MCF 10A (cell line): ENCODE results near the gene GSTP1. TPM values are rescaled to one million over a fixed set of nuclear protein-coding genes. Genes with fewer than 3 reads are reported as not detected.

Source experiments
- BruUV-seq: library from RNA; stranded (reverse); fragments of 400-500 nt; replicated peaks from 2 replicates; lab custom pipeline; 2021; lab: Mats Ljungman, UMichigan
- CTCF ChIA-PET: fragments of 300-600 bp; sonication (Branson Sonifier 250); formaldehyde crosslinking; extraction: SDS; loops from one replicate; lab custom pipeline; 2021; ENCODE audit warnings: antibody characterized with exemption, inconsistent platforms; lab: Yijun Ruan, JAX
- POLR2A ChIA-PET: fragments of 300-600, 350-650 bp; sonication (Branson Sonifier 250); formaldehyde crosslinking; extraction: SDS; loops from one replicate; lab custom pipeline; 2020; ENCODE audit warnings: antibody characterized with exemption, inconsistent platforms; lab: Yijun Ruan, JAX
- DNase-seq: peaks from one replicate; pipeline ENCODE4 v3.0.0-alpha.2; 2018; ENCODE audit not compliant: unreplicated experiment
- H3K27ac Mint-ChIP-seq: one replicate; pipeline ENCODE4 v1.8.0; 2022; ENCODE audit warnings: mild to moderate bottlenecking, low read depth, mixed read lengths; ENCODE audit not compliant: unreplicated experiment
- H3K27me3 Mint-ChIP-seq: one replicate; pipeline ENCODE4 v1.8.0; 2022; ENCODE audit warnings: mixed read lengths; ENCODE audit not compliant: insufficient read depth, unreplicated experiment
- H3K36me3 Mint-ChIP-seq: one replicate; pipeline ENCODE4 v1.8.0; 2022; ENCODE audit warnings: mild to moderate bottlenecking, moderate library complexity, mixed read lengths; ENCODE audit not compliant: insufficient read depth, unreplicated experiment
- H3K4me1 Mint-ChIP-seq: one replicate; pipeline ENCODE4 v1.8.0; 2022; ENCODE audit warnings: mixed read lengths; ENCODE audit not compliant: insufficient read depth, unreplicated experiment
- H3K4me3 Mint-ChIP-seq: one replicate; pipeline ENCODE4 v1.8.0; 2022; ENCODE audit warnings: mild to moderate bottlenecking, moderate library complexity, mixed read lengths; ENCODE audit not compliant: unreplicated experiment
- H3K9me3 Mint-ChIP-seq: one replicate; pipeline ENCODE4 v1.8.0; 2022; ENCODE audit warnings: mixed read lengths; ENCODE audit not compliant: unreplicated experiment
- intact Hi-C: fragments of 100-400 bp; cut with micrococcal nuclease; formaldehyde crosslinking; loops from 2 replicates; pipeline ENCODE4 v1.14.1; 2022
- total RNA-seq: library from RNA; stranded (reverse); gene quantifications from 2 replicates; pipeline ENCODE4 v1.2.3, GENCODE V29; 2022
- TF ChIP-seq, protein P1 (sequence below): fragments of 200-600 bp; IDR thresholded peaks from one replicate; pipeline ENCODE4 v1.8.0; 2022; ENCODE audit warnings: antibody characterized with exemption, mild to moderate bottlenecking; ENCODE audit not compliant: unreplicated experiment

The GSTP1 gene
- total RNA-seq, 1 experiment from 2014 or later, result 1,641 TPM

DNA sequence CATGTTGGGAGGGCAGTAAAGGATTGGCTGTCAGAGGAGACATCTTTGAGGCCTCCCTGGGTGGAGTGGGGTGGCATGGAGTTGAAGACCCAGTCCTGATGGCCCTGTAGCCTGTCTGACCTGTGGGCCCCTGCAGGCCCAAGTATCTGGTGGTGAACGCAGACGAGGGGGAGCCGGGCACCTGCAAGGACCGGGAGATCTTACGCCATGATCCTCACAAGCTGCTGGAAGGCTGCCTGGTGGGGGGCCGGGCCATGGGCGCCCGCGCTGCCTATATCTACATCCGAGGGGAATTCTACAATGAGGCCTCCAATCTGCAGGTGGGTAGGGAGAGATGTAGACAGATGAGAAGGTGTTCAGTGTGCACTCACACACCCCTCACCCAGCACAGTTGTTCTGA lies 25.7 kb downstream of the GSTP1 start:
- H3K9me3 Mint-ChIP-seq, result no peaks in the 10 kb centered on the region
- no peak overlapping the region for H3K27ac Mint-ChIP-seq
- TF ChIP-seq, protein P1, sequence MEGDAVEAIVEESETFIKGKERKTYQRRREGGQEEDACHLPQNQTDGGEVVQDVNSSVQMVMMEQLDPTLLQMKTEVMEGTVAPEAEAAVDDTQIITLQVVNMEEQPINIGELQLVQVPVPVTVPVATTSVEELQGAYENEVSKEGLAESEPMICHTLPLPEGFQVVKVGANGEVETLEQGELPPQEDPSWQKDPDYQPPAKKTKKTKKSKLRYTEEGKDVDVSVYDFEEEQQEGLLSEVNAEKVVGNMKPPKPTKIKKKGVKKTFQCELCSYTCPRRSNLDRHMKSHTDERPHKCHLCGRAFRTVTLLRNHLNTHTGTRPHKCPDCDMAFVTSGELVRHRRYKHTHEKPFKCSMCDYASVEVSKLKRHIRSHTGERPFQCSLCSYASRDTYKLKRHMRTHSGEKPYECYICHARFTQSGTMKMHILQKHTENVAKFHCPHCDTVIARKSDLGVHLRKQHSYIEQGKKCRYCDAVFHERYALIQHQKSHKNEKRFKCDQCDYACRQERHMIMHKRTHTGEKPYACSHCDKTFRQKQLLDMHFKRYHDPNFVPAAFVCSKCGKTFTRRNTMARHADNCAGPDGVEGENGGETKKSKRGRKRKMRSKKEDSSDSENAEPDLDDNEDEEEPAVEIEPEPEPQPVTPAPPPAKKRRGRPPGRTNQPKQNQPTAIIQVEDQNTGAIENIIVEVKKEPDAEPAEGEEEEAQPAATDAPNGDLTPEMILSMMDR, result no peak
- BruUV-seq, result no TSS peak
- peaks cover 31% of the 10 kb centered on the region for H3K36me3 Mint-ChIP-seq
- DNase-seq, result no peak
- intact Hi-C loops, result no loop called here
- H3K27me3 Mint-ChIP-seq, result no peaks in the 10 kb centered on the region
- H3K4me1 Mint-ChIP-seq, result no peaks in the 10 kb centered on the region
- no peak overlapping the region for H3K4me3 Mint-ChIP-seq
- ChIA-PET POLR2A (interaction anchor here (2.0 kb wide), 1 partner anchor 20 kb away, joined by 7 read pairs; the partner anchor contains the start of gene NUDT8), CTCF (interaction anchor here (2.3 kb wide), 1 partner anchor 37 kb away, joined by 16 read pairs; no protein-coding TSS in a partner anchor)

- H3K4me3 Mint-ChIP-seq, result no peak overlapping the region
- H3K9me3 Mint-ChIP-seq, result no peaks in the 10 kb centered on the region
- H3K4me1 Mint-ChIP-seq, result peaks cover 4% of the 10 kb centered on the region
- no peak for DNase-seq
- H3K27ac Mint-ChIP-seq, result no peak overlapping the region
- ChIA-PET POLR2A (interaction anchor here (0.7 kb wide), 1 partner anchor 9 kb away, joined by 3 read pairs; no protein-coding TSS in a partner anchor), CTCF (interaction anchor here (0.9 kb wide), 1 partner anchor 48 kb away, joined by 3 read pairs; no protein-coding TSS in a partner anchor)
- intact Hi-C loops, result no loop called here
- TF ChIP-seq, protein P1, result no peak
- H3K36me3 Mint-ChIP-seq, result peaks cover 31% of the 10 kb centered on the region
- no peaks in the 10 kb centered on the region for H3K27me3 Mint-ChIP-seq
- no TSS peak for BruUV-seq
These were observed 26.8 kb downstream of the GSTP1 start for GRCh38 chr11:67610302-67610868.

GRCh38 chr11:67611165-67611564 lies 27.6 kb downstream of the GSTP1 start:
- DNase-seq, result no peak
- Mint-ChIP-seq H3K4me1 (peaks cover 4% of the 10 kb centered on the region), H3K36me3 (peaks cover 31% of the 10 kb centered on the region), H3K9me3 (no peaks in the 10 kb centered on the region), H3K27ac (no peak overlapping the region), H3K27me3 (no peaks in the 10 kb centered on the region), H3K4me3 (no peak overlapping the region)
- CTCF ChIA-PET, result no interaction called here
- BruUV-seq, result no TSS peak
- intact Hi-C loops, result no loop called here
- TF ChIP-seq, protein P1, result no peak
- POLR2A ChIA-PET, result no interaction called here

DNA sequence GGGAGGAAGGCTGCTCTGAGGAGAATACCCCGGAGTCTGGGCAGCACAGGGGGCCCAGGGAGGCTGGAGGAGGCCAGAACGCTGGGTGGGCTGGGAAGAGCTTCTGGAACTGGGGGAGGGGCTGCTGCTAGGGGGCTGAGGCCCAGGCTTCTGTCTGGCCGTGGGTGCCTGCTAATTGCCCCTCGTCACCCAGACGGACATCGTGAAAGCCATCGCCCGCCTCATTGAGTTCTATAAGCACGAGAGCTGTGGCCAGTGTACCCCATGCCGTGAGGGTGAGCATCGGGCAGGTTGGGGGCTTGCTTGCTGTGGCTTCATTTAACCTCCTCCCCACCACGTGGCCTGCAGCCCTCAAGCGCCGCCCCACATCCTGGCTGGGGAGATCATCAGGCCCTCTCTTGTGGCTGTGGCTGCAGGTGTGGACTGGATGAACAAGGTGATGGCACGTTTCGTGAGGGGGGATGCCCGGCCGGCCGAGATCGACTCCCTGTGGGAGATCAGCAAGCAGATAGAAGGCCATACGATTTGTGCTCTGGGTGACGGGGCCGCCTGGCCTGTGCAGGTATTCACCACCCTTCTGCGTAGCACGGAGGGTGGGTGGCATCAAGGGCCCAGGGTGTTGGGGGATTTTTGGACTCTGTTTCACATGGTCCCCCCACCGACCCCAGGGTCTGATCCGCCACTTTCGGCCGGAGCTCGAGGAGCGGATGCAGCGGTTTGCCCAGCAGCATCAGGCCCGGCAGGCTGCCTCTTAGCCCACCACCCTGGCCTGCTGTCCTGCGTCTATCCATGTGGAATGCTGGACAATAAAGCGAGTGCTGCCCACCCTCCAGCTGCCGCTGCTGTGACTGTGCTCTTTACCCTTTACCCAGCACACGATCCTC lies 28.3 kb downstream of the GSTP1 start:
- H3K36me3 Mint-ChIP-seq, result peaks cover 31% of the 10 kb centered on the region
- no peaks in the 10 kb centered on the region for H3K9me3 Mint-ChIP-seq
- H3K27me3 Mint-ChIP-seq, result peaks cover 6% of the 10 kb centered on the region
- TF ChIP-seq, protein P1, result no peak
- CTCF ChIA-PET, result interaction anchor here (1.0 to 3.0 kb wide), 2 partner anchors 15 to 40 kb away, joined by 3 to 12 read pairs; no protein-coding TSS in a partner anchor
- DNase-seq, result no peak
- no peak overlapping the region for H3K27ac Mint-ChIP-seq
- H3K4me1 Mint-ChIP-seq, result peaks cover 4% of the 10 kb centered on the region
- POLR2A ChIA-PET, result interaction anchor here (0.6 to 2.4 kb wide), 2 partner anchors 28 to 44 kb away, joined by 5 to 16 read pairs; partner anchors contain the start of gene GSTP1
- intact Hi-C loops, result no loop called here
- BruUV-seq, result no TSS peak
- H3K4me3 Mint-ChIP-seq, result no peak overlapping the region
